ENCODE results near the gene TTC39C.
"Not testable (repeated sequence)": the region's sequence is repeated elsewhere in the genome, so short reads cannot be mapped to it uniquely, and the experiment has no call there.

Gene TTC39C

DNA sequence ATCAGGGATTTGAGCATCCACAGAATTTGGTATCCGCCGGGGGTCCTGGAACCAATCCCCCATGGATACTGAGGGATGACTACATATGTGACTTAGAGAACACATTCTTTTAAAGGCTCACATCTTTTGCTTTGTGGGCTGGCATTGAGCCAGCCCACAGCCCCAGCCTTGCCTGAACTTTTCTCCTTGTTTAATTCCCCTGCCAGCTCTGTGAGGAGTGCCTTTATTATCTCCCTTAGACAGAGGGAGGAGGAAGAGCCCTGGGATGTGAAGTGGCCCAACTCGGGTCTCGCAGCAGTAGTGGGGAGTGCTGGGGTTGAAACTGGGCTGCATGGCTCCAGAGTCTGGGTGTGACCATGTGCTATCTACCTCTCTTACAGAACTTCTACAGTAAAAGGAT lies 7.6 kb downstream of the TTC39C start:
- TF ChIP-seq ZFX (IDR thresholded peaks at IDR 0.05; ENCODE audit: borderline replicate concordance), result no peak
- TF ChIP-seq, protein P1, sequence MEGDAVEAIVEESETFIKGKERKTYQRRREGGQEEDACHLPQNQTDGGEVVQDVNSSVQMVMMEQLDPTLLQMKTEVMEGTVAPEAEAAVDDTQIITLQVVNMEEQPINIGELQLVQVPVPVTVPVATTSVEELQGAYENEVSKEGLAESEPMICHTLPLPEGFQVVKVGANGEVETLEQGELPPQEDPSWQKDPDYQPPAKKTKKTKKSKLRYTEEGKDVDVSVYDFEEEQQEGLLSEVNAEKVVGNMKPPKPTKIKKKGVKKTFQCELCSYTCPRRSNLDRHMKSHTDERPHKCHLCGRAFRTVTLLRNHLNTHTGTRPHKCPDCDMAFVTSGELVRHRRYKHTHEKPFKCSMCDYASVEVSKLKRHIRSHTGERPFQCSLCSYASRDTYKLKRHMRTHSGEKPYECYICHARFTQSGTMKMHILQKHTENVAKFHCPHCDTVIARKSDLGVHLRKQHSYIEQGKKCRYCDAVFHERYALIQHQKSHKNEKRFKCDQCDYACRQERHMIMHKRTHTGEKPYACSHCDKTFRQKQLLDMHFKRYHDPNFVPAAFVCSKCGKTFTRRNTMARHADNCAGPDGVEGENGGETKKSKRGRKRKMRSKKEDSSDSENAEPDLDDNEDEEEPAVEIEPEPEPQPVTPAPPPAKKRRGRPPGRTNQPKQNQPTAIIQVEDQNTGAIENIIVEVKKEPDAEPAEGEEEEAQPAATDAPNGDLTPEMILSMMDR (IDR thresholded peaks at IDR 0.05), result no peak
- no peak overlapping the region for H3K27ac ChIP-seq

DNA sequence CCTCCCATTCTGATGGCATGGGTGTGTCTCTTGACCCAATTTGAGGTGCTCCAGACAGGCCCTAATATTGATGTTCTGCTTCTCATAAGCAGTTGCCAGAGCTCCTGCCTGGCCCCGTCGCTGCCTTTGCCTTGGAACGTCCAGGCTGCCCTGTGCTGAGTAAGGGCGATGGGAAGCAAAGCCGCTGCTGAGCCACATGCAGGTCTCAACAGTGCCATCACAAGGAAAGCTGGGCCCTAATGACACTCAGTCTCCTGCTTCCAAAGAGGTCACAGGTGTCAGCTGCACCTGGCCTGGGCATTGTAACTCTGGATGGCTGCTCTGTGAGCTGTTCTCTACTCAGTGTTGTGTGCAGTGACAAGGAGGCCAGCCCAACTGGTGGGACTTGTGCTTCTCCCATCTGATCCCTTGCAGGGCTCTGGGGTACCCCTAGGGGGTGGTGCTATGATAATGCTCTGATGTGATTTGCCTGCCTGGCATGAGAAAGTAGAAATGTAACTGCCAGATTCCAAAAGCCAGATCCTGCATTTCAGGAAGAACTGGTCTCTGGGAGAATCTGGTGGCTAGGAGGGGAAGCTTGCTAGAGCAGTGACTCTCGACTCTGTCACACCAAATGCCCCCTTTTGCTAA lies 8.7 kb downstream of the TTC39C start:
- TF ChIP-seq, protein P1 (IDR thresholded peaks at IDR 0.05), result no peak
- no peak for TF ChIP-seq ZFX (IDR thresholded peaks at IDR 0.05; ENCODE audit: borderline replicate concordance)

DNA sequence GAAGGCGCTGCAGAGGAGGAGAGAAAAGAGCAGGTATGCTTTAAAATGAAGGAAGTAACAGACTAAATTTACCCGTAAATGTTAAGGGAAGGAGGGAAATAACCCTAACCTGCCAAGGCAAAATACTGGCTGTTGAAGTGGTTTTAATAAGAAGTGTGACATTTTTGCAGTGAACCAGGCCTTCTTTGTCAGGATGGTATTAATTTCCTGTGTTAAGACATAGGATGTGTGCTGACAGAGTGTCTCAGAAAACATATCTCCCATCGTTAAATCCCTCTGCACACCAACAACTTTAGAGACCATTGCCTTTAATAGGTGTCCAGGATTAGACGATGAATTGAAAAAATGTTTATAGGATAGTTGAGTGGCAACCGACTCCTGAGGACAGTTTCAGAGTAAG lies 9.9 kb downstream of the TTC39C start:
- TF ChIP-seq, protein P1 (IDR thresholded peaks at IDR 0.05), result no peak
- no peak for TF ChIP-seq ZFX (IDR thresholded peaks at IDR 0.05; ENCODE audit: borderline replicate concordance)
- H3K27ac ChIP-seq, result no peak overlapping the region

More for the DNA sequence above, 8.7 kb downstream of the TTC39C start:
- H3K27ac ChIP-seq, result no peak overlapping the region

DNA sequence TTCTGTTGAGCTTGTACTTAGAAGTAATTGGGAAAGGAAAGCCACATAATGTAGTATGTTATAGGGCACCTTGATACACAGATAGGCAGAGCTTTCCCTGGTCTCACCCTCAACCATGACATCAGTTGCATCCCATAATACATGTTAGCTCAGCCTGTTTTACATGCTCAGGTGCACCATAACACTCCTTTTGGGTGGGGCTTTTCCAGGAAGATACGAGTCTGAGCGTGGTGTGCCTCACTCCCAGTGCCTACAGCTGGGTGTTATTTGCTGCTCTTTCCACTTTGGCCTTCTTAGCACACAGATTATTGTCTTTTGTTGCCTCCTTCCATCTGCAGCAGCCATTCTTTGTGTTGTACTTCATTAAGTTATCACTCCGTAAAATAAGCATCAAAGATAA lies 11.9 kb downstream of the TTC39C start:
- TF ChIP-seq, protein P1 (IDR thresholded peaks at IDR 0.05), result no peak
- TF ChIP-seq ZFX (IDR thresholded peaks at IDR 0.05; ENCODE audit: borderline replicate concordance), result no peak
- no peak overlapping the region for H3K27ac ChIP-seq

DNA sequence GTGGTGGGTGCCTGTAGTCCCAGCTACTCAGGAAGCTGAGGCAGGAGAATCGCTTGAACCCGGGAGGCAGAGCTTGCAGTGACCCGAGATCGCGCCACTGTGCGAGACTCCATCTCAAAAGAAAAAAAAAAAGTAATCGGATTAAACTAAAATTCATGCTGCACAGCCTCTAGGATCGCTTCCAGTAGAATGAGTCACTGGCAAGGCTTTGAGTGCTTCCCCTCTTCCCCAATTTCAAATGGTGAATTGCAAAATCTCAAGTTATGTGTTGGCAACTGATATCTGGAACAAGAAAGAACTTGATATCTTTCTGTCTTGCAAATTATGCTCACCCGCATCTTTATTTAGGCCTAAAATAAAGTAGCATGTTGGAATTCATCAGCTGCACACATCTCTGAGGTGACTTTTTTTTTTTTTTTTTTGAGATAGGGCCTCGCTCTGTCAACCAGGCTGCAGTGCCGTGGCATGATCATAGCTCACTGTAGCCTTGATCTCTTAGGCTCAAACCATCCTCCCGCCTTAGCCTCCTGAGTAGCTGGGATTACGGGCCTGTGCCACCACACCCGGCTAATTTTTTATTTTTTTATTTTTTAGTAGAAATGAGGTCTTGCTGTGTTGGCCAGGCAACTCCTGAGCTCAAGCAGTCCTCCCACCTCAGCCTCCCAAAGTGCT lies 12.7 kb downstream of the TTC39C start:
- TF ChIP-seq, protein P1 (IDR thresholded peaks at IDR 0.05), result no peak
- TF ChIP-seq ZFX (IDR thresholded peaks at IDR 0.05; ENCODE audit: borderline replicate concordance), result no peak
- no peak overlapping the region for H3K27ac ChIP-seq

DNA sequence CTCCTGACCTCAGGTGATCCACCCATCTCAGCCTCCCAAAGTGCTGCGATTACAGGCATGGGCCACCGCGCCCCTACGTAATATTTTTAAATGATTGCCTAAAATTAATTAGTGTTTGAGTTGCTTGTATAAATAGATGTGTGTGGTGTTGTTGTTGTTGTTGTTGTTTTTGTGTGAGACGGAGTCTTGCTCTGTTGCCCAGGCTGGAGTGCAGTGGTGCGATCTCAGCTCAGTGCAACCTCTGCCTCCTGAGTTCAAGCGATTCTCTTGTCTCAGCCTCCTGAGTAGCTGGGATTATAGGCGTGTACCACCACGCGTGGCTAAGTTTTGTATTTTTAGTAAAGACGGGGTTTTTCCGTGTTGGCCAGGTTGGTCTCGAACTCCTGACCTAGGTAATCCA lies 14.4 kb downstream of the TTC39C start:
- H3K27ac ChIP-seq, result not testable (repeated sequence)

DNA sequence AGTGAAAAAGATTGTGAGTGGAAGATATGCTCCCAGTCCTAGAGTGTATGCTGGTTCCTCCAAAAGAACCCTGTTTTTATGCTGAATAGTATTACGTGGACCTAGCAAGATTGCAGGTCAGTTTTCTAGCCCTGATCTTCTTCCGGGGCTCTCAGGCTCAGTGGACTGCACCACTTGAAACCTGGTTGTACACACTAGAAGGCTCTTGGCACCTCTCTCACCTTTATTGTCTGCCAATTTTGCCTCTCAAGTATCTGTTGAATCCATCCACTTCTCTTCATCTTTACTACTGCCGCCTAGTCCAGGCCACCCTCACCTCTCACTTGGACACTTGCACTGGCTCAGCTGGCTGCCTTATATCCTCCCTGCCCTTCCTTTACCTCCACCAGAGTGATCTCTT lies 16.8 kb downstream of the TTC39C start:
- TF ChIP-seq, protein P1 (IDR thresholded peaks at IDR 0.05), result no peak
- no peak for TF ChIP-seq ZFX (IDR thresholded peaks at IDR 0.05; ENCODE audit: borderline replicate concordance)
- H3K27ac ChIP-seq, result no peak overlapping the region

All from 22Rv1 (cell line).